Measurements from ENCODE around the gene SPDYE5.
A peak's percentile ranks its signal among the peaks of the same experiment; 100 is the strongest.
"Not testable (repeated sequence)": the region's sequence is repeated elsewhere in the genome, so short reads cannot be mapped to it uniquely, and the experiment has no call there.

The SPDYE5 gene, protein sequence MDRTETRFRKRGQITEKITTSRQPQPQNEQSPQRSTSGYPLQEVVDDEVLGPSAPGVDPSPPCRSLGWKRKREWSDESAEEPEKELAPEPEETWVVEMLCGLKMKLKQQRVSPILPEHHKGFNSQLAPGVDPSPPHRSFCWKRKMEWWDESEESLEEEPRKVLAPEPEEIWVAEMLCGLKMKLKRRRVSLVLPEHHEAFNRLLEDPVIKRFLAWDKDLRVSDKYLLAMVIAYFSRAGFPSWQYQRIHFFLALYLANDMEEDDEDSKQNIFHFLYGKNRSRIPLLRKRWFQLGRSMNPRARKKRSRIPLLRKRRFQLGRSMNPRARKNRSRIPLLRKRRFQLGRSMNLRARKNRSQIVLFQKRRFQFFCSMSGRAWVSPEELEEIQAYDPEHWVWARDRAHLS

DNA sequence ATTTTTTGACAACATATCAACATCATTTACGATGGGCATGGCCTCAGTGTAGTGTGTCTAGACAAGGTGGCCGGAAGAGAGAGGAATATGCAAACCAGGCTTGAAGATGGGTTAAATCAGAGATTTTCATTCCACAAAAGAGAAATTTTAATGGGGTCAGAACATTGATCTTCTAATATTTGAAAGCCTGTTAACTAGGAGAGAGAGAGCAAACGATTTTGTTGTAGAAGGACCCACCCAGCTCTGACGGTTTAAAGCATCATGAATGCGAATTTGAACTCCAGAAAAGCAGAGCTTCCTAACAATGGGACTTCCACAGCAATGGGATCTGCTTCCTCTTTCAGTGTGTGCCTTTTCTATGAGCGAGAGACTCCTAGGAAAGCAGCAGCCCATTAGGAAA is at the start of gene SPDYE5:
Gene SPDYE5, plus strand, starts transcription at position 301 of the 400 bp plus-strand sequence. CDS start 1,728 bp downstream, outside the sequence.
- DNase-seq (ENCODE audit: low read depth in 2 of 2) = not testable (repeated sequence)

DNA sequence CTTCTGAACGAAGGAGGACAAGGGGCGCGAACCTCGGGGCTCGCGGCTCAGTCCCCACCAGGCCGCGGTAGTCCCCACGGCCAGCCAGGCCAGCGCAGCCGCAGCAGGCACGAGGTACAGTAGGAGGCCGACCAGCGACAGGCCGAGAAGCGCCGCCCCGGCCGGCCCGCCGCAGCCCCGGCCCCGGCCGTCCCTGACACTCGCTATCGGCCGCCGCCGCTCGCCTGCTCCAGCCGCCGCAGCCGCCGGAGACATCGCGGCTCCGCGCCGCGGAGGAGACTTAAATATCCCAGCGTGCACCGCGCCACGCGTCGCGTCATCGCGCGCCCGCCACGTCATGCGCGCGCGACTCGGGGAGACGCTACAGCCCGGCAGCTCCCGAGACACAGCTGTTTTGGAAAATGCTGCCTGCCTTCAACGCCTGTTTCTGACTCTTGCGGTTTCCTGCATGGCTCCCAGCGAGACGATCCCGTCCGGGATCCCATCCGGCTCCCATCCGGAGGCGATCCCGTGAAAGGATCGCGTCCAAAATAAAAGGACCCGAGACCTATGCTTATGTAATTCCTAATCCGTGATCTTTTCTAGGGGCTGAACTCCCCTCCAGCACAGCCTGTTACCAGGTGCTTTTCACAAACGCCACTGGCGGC is 49.5 kb upstream of the SPDYE5 start:
- DNase-seq (ENCODE audit: low read depth in 2 of 2) = not testable (repeated sequence)

DNA sequence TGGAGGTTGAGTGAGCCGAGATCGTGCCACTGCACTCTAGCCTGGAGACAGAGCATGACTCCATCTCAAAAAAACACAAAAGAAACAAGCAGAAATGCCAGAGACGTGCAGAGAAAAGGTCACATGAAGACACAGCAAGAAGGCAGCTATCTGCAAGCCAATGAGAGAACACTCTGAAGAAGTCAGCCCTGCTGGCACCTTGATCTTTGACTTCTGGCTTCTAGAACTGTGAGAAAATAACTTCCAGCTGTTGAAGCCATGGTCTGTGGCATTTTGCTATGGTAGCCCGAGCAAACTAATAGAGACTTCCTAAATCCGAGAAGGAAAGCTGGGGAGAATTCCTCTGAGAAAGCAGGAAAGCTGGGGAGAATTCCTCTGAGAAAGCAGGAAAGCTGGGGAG is 42.2 kb upstream of the SPDYE5 start:
- not testable (repeated sequence) for DNase-seq (ENCODE audit: low read depth in 2 of 2)

DNA sequence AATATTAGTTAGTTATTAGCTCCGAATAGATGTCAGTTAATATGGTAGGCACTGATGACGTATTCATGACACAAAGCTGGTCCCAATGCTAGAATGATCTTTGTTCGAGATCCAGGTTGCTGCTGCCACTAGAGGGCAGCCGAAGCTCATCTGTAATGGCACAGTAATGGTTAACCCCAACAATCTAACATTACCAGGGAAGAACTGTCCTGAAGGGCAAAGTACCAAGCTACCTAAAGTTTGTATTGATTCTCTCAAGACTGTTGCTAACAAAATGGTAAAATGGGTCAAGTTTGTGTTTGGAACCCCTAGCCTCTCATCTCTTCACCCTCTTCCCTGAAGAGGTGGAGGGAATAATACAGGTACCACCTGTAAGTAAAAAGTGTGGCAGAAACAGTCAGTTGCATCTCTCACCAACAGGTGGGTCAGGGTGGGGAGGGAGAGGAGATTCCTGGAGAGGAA is 39.6 kb upstream of the SPDYE5 start:
- DNase-seq (ENCODE audit: low read depth in 2 of 2) = not testable (repeated sequence)

DNA sequence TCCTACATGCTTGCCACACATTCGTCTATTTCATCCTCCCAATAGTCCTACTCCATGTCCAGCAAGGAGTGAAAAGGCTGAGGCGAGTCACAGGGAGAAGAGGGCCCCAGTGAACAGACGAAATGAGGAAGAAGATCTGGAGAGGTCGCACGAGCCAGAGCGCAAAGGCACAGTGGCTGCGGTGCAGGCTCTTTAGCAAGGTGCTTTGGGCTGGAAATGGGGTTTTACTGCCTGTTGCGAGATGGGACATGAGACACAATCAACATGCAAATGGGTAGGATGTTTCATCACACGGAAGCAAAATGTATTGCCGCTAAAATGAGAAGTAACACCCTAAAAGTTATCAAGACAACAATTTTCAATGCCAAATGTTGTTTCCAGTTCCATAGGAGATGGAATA is 35.7 kb upstream of the SPDYE5 start:
- not testable (repeated sequence) for DNase-seq (ENCODE audit: low read depth in 2 of 2)

DNA sequence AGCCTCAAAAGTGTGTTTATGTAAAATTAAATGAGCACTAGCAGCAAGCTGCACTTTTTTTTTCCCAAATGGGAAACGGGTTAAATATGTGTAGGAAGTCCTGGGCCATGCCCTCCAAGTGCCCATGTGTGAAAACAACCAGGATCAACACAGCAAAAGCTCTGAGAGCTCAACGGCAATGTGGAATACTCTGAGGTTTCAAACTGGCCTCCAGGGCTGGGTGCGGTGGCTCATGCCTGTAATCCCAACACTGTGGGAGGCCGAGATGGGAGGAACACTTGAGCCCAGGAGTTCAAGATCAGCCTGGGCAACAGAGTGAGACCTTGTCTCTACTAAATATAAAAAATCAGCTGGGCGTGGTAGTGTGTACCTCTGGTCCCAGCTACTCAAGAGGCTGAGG is 34.1 kb upstream of the SPDYE5 start:
- DNase-seq (ENCODE audit: low read depth in 2 of 2) = not testable (repeated sequence)

DNA sequence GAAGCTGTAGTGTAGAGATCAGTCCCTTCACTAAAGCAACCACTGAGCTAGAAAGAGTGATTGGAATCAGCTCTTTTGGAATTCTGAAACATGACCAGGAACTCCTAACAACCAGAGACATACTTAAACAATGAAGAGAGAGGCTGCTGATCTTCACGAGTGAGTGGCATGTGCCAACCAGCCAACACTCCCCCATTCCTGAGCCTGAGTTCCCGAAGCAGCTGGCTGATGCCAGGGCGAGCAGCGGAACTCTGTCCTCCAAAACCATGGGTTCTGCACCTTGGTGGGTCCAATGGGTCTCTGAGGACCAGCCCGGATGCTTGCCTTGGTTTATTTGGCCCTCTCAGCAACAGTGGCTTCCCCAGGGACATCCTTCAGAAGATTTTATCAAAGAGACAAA is 31.6 kb upstream of the SPDYE5 start:
- DNase-seq (ENCODE audit: low read depth in 2 of 2) = not testable (repeated sequence)

DNA sequence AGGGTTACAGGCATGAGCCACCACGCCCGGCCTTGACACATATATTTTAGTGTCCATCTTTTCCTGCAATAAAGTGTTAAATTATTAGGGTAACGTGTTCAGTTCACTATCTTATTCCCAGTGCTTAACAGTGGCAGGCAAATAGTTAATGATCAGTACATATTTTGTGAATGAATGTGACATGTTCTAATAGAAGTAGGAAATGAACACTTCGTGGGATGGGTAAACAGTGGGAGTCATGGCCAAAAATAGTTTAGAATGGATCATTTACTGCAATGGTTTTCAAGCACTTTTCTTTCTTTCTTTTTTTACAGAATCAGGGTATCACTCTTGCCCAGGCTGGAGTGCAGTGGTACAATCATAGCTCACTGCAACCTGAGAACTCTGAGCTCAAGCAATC is 22.0 kb upstream of the SPDYE5 start:
- not testable (repeated sequence) for DNase-seq (ENCODE audit: low read depth in 2 of 2)

DNA sequence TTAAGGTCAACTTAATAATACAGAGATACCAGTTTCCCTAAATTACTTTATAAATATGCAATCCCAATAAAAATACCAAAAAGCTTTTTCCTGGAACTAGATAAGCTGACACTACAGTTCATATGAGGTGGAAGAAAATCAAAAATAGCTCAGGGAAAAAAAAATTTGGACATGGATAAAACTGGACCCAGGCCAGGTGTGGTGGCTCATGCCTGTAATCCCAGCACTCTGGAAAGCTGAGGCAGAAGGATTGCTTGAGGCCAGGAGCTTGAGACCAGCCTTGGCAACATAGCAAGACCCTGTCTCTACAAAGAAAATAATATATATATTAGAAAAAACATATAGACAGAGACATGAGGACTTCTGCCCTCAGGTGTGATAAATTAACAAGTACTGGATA is 14.7 kb upstream of the SPDYE5 start:
- DNase-seq (ENCODE audit: low read depth in 2 of 2) = not testable (repeated sequence)

DNA sequence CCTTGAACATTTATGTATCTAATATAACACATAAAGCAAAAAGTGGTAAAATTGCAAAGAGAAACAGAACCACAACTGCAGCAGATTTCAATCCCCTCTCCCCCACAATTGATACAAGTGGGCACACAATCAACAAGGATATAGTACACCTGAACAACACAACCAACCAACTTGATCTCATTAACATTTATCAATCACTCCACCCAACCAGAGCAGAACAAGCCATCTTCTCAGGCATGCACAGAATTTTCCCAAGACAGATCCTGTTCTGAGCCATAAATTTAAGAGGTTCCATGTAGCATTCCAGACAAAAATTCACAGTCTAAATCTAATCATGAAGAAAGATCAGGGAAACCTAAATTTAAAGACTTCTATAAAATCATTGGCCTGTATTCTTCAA is 11.8 kb upstream of the SPDYE5 start:
- DNase-seq (ENCODE audit: low read depth in 2 of 2) = not testable (repeated sequence)

DNA sequence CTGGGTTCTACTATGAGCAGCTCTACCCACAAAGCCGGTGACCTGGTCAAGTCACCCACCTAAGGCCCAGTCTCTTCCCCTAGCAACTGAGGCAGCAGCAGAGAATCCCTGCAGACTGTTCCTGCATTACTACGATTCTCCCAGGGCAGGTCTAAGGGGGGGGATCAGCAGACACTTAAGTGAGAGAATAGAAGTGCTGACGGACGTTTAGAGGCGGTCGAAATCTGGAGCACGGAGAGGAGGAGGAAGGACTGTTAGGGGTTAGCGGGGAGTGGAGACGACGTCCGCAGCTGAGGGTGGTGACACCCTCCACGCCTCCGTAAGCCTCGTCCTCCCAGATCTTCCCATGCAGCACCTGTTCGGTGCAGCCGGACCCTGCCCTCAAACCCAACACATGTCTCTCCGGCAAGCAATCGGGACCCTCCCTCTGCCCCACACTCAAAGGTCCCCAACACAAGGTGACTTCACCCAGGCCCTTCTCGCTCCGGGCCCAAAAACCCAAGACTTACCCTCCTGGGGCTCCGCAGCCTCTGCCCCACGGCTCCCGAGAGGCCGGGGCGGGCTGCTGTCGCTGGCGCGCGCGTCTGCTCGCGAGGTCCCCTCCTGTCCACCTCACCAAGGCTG is 6.7 kb upstream of the SPDYE5 start:
- peak in 1 of 2 donors; percentile 1 for DNase-seq (ENCODE audit: low read depth in 2 of 2)

DNA sequence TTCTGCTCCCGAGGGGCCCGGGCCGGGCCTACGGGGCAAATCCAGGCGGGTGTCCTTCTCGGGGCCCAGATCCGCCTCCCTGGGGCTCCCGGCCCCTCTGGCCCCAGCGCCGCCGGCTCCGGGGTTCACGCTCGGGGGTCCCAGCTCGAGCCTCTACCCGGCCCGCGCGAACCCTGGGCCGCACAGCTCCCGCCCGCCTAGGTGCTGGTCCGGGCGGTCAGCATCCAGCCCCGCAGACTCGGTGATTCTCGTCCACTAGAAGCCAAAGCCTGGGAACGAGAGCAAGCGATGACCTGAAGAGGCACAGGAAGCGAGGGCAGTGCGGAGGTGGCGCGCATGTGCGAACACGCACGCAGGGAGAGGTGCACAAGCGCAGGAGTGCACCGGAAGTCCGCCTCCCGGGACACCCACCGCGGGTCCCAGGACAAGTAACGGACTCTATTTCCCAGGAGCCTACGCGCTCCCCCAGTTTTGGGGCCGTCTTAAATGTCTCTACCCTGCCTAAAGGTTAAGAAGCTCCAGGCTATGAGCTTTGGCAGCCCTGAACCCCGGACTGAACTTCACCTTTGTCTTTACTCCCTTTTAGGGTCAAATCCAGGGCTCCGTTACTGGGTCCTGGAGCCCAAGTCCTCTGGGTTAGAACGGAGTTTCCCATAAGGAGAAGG is 6.0 kb upstream of the SPDYE5 start, which contains the start of gene POM121C:
Gene POM121C, minus strand, starts transcription at position 321 of the 665 bp plus-strand sequence. CDS start 44,803 bp downstream, outside the sequence.
- DNase-seq (ENCODE audit: low read depth in 2 of 2) = peak; percentile 72 to 81

DNA sequence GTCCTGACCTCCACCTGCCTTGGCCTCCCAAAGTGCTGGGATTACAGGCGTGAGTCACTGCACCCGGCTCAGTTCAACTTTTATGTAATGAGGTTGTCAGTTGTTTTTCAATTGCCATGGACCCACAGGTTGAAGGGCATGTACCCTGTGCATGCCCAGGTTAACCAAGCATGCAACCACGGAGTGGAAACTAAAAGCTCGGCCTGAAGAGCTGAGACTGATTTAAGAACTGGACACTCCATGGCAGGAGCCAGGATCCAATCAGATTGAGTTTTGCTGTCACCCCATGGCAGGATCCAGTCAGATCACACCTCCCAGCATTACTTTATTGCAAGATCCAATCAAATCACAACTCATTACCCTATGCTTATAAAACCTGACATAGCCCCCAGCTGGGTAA is 16.9 kb downstream of the SPDYE5 start:
- not testable (repeated sequence) for DNase-seq (ENCODE audit: low read depth in 2 of 2)

DNA sequence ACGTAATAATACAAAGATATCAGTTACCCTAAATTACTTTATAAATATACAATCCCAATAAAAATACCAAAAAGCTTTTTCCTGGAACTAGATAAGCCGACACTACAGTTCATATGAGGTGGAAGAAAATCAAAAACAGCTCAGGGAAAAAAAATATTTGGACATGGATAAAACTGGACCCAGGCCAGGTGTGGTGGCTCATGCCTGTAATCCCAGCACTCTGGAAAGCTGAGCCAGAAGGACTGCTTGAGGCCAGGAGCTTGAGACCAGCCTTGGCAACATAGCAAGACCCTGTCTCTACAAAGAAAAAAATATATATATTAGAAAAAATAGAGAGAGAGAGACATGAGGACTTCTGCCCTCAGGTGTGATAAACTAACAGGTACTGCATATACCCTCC is 26.7 kb downstream of the SPDYE5 start:
- not testable (repeated sequence) for DNase-seq (ENCODE audit: low read depth in 2 of 2)

DNA sequence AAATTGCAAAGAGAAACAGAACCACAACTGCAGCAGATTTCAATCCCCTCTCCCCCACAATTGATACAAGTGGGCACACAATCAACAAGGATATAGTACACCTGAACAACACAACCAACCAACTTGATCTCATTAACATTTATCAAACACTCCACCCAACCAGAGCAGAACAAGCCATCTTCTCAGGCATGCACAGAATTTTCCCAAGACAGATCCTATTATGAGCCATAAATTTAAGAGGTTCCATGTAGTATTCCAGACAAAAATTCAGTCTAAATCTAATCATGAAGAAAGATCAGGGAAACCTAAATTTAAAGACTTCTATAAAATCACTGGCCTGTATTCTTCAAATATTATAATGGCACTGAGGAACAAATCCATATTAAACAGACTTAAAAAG is 29.6 kb downstream of the SPDYE5 start:
- DNase-seq (ENCODE audit: low read depth in 2 of 2) = not testable (repeated sequence)

DNA sequence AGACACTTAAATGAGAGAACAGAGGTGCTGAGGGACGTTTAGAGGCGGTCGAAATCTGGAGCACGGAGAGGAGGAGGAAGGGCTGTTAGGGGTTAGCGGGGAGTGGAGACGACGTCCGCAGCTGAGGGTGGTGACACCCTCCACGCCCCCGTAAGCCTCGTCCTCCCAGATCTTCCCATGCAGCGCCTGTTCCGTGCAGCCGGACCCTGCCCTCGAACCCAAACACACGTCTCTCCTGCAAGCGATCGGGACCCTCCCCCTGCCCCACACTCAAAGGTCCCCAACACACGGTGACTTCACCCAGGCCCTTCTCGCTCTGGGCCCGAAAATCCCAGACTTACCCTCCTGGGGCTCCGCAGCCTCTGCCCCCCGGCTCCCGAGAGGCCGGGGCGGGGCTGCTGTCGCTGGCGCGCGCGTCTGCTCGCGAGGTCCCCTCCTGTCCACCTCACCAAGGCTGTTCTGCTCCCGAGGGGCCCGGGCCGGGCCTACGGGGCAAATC is 35.2 kb downstream of the SPDYE5 start:
- not testable (repeated sequence) for DNase-seq (ENCODE audit: low read depth in 2 of 2)

DNA sequence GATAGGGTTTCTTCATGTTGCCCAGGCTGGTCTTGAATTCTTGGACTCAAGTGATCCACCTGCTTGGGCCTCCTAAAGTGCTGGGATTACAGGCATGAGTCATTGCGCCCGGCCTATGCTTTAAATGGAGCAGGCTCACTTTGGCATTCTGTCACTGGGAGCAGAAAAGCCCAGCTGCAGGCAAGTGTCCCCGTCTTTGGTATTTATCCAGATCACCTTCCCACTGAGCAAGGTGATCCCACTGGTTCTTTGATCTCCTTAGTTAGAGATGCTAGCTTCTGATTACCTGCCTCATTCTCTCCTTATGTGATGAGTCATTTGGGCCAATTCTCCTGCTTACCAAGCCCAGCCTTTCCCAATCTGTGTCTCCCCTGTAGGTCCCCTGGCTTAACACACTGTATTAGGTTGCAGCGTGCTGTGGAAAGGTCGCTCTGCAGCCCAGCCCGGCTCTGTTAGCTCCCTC is 39.3 kb downstream of the SPDYE5 start:
- no peak for DNase-seq (ENCODE audit: low read depth in 2 of 2)

DNA sequence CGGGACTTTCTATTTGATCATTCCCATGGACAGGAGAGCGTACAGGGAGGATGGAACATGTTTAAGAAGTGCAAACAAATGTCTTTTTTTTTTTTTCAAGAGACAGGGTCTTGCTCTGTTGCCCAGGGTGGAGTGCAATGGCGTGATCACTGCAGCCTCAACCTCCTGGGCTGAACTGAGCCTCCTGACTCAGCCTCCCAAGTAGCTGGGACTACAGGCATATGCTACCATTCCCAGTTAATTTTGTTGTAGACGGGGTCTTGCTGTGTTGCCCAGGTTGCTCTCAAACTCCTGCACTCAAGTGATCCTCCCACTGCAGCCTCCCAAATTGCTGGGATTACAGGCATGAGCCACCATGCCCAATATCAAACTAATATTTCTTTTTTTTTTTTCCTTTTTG is 40.5 kb downstream of the SPDYE5 start:
- DNase-seq (ENCODE audit: low read depth in 2 of 2) = no peak

DNA sequence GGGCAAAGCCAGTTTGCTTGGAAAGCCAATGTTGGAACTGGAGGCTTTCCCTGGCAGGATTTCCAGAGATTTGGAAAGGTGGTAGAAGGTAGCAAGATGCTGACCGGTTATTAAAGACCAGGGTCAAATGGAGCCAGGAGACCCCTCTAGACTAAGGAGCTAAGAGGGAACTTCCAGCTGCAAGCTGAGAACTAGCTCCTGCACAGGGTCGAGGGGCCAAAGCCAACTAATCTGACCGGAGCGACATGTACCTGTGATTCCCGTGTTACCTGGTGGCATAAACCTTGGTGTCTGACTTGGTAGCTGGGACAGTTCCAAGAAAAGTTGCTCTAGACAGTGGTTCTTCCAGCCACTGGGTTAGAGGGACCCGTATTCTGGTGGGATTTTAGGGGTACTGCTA is 41.8 kb downstream of the SPDYE5 start:
- DNase-seq (ENCODE audit: low read depth in 2 of 2) = no peak

DNA sequence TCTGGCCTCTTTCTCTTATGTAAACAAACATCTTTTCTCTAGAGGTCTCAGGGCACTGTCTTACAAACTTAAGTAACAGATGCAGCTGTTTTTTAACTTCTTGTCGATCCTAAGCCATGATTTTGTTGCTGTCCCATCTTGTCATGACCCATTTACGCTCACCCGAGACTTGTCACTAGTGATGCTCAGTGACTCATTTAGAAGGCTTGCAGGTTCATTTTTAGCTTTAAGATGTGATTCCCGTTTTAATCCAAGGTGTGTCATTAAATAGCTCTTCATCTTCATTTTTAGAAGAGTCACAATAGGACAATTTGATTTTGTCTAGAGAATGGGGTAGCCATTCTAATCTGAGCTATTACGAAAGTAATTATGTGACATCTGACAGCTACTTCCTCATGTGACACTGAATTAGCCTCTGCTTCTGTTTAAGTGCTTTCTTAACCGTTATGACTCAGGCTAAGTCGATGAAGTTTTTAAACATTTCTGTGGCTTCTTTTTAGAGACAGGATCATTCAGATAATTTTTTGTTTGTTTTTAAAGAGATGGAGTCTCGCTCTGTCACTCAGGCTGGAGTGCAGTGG is 42.7 kb downstream of the SPDYE5 start:
- no peak for DNase-seq (ENCODE audit: low read depth in 2 of 2)

DNA sequence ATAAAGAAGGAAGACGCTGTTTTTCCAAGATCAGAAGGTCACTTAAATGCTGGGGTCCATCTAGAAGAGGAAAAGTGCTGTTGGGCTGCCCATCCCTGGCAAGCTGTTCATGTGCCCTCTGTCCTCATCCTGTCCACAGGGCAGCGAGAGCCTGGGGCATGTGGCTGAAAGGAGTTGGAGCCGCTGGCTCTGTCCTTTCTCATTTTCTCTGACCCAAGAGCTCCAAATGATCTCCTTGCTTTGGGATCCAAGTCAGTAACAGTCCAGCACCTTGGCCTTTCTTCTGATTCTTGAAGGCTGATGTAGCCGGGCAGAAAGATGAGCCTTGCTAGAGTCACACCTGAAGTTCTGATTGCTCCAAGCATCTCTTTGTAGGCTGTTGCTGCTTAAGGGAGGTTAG is 44.4 kb downstream of the SPDYE5 start:
- no peak for DNase-seq (ENCODE audit: low read depth in 2 of 2)

All from stimulated activated CD4-positive, alpha-beta T cell treated with anti-CD3 and anti-CD28 coated beads, Interleukin-1b, Interleukin-23, amount 100 ng/mL, for 4 hours (primary cell).